Amygdala (tissue), 56 donors: Measurements from ENCODE around the gene DDX10.
"Not testable (repeated sequence)": the region's sequence is repeated elsewhere in the genome, so short reads cannot be mapped to it uniquely, and the experiment has no call there.

Experiments
- DNase-seq, 56 donors: peaks; one replicate each; lab custom pipeline; 2025; lab: John Stamatoyannopoulos, UW

Gene DDX10

DNA sequence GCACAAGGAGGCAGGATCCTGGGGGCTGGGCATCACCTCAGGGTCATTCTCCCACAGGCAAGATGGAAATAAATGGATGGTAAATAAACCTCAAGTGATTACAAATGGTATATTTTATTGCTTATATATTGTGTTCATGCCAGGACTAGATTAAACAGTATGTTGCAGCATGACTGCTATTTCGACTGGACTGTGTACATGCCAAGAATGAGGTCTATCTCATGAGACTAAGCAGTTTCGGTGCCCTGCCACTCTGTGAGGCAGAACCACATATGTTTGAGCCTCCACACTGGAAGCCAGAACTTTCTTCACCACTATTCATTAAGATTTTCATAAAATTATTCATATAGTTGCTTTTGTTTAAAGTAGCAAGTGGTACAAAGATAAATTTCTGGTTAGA is 140.2 kb downstream of the DDX10 start:
- no peak for DNase-seq

GRCh38 chr11:108807262-108807661 is 142.4 kb downstream of the DDX10 start:
- DNase-seq: no peak

DNA sequence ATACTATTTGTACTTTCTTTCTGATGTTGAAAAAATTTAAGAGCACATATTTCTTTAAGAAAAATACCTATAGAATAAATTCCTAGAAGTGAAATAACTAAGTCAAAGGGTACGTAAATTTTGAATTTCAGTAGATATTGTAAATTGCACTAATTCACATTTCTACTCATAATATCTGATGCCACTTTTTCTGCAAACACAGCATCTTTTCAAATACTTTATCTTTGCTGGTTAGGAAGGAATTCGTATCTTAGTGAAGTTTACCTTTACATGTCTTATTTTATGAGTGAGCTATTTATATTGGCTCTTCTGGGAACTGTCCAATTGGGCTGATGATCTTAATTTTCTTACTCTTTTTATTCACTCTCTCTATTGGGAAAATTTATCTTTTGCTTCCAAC is 148.2 kb downstream of the DDX10 start:
- DNase-seq: no peak

DNA sequence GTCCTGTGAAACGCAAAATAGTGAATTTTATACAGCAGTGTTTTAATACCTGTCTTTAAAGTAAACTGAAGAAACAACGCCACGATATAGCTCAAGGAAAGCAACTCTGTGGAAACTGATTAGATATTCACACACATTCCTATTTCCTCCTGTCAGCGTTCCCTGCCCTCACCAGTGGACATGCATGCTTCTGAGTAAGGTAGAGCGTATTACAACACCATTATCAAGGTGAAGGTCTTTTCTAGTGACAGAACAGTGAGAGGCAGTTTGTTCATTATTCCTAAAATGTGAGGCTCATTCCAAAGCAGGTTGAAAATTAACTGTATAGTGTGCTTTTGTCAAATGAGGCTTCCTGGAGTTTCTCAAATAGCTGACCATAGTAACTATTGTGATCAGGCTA is 153.1 kb downstream of the DDX10 start:
- DNase-seq: no peak

GRCh38 chr11:108818971-108819370 is 154.1 kb downstream of the DDX10 start:
- DNase-seq: no peak

DNA sequence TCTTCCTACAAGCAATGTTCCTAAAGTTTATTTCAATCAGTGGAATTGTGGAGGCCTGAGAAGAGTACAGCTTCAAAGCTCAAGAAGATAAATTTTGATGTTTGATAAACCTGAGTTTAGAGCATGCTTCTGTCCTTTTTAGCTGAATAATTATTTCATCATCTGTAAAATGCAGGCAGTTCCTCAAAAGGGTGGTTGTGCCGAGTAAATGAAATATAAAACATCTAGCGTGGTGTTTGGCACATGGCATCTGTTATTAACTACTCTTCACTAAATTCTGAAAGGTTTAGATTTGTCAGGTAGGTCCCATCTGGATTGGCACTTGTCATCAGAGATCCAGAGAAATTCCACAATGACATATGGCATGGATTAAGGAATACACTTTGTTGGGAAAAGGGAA is 155.1 kb downstream of the DDX10 start:
- no peak for DNase-seq

GRCh38 chr11:108823960-108824359 is 159.1 kb downstream of the DDX10 start:
- DNase-seq: not testable (repeated sequence)

DNA sequence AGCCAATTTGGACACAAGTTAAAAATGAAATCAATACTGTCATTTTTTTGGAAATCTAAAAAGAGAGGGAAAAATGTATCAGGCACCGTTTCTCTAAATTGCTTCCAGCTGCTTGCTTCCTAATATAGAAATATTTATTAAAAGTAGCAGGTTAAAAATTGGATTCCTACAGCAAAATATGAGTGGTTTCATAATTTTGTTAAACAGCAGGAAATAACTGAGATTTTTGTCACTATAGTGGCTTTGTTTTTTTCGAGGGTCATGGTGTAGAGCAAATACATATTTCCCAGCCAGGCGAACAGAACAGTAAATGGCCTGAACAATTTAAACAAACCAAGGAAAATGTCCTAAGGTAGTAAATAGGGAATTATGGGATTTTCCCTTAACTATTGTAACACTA is 159.7 kb downstream of the DDX10 start:
- DNase-seq: no peak

GRCh38 chr11:108825381-108825780 is 160.5 kb downstream of the DDX10 start:
- DNase-seq: no peak

DNA sequence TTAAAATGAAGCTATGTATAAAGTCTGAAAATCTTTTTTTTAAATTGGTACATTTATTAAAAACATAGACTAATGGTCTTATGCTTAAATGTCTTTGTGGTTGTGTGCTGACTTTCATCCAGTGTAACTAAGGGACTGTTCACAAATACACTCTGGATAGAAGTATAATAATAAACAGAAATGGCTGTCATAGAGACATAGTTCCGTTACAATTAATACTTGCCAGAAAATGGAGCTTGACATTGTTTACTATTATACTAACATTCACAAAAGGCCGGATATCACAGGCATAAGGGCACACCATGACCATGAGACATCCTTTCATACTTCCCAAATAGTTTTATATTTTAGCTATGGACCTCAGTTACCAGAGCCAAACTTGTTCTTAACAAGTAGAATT is 161.3 kb downstream of the DDX10 start:
- no peak for DNase-seq

DNA sequence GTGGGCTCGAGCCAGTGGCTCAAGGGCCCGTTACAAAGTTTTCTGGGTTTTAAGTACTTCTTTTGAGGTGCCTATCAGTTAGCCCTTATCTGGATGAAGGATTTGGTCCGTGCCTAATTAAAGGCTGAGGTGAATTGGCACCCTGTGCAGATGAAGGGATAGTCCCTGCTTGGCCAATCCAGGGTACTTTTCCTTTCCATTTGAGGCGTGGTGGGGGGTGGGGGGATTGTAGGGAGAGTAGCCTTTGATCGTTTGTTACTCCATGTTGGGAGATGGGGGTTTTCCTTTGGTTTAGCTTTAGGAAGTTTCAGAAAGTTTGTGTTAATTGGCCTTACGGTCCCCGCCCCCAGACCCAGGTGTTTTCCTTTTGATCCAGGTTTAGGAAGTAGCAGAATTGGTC is 170.8 kb downstream of the DDX10 start:
- DNase-seq: no peak

DNA sequence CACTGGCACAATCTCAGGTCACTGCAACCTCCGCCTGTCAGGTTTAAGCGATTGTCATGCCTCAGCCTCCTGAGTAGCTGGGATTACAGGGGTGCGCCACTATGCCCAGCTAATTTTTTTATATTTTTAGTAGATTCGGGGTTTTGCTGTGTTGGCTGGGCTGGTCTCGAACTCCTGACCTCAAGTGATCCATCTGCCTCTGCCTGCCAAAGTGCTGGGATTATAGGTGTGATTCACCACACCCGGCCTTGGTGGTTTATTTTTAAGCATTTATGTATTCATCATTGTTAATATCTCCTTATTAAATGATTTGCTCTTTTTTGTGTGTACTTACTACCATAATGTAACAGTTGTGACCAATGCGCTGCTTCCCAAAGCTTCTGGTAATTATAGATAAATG is 171.7 kb downstream of the DDX10 start:
- no peak for DNase-seq

GRCh38 chr11:108838102-108838791 is 173.4 kb downstream of the DDX10 start:
- DNase-seq: no peak

- DNase-seq: no peak
Observed at GRCh38 chr11:108838792-108839105, 173.9 kb downstream of the DDX10 start.

GRCh38 chr11:108846009-108846408 is 181.1 kb downstream of the DDX10 start:
- no peak for DNase-seq

GRCh38 chr11:108847298-108847990 is 182.6 kb downstream of the DDX10 start:
- no peak for DNase-seq

- DNase-seq: no peak
Observed at GRCh38 chr11:108851781-108852180, 186.9 kb downstream of the DDX10 start.

DNA sequence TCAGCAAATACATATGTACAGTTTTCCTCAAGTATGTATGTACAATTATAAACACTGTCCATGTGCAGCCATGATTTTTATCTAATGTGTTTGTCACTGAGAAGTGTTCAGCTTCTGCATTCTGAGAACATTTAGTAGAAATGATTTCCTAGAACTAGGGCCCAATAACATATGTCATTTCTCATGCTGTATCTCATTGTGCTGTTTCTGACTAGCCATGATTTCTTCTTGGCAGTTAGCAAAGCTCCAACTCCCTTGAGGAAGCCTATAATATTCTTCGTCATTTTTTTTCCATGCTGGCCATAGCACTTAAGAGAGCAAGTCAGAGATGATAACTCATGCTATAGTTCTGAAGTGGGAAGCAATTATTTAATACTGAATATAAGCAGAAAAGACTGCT is 187.8 kb downstream of the DDX10 start:
- no peak for DNase-seq

GRCh38 chr11:108853151-108853550 is 188.3 kb downstream of the DDX10 start:
- DNase-seq: no peak

DNA sequence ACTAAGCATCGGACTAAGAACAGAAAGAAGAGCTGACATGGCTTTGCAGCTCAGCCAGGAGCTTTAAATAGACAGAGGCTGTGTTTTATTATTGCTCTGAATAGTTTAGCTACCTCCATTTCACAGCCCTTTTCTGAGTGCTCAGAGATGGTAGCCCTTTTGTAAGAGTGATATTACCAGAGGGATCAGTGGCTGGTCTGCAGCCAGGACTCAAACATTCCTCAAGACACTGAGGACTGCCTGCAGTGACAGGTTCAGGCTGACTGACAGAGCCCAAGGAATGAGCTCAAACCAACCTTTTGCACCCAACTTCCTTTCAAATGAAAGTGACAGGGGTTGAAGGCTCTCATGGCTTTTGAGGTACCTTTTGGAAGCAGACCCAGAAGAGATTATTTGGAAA is 189.0 kb downstream of the DDX10 start:
- no peak for DNase-seq

DNA sequence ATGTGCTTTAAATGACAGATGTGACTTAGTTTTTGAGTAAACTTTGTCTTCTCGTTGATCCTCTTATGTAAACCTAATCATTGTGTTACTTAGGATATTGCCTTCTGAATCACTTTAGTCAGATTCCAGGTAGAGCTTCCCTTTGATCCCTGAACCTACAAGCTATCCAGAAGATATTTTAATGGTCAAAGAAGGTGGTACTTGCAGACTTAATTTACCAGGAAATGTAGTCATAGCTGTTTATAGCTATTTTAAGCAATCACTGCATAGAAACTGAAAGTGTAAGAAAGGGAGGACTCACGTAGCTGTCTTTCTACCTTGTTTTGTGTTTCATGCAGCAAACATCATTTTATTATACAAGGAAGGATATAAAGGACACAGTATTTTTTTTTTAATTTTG is 189.5 kb downstream of the DDX10 start:
- no peak for DNase-seq

DNA sequence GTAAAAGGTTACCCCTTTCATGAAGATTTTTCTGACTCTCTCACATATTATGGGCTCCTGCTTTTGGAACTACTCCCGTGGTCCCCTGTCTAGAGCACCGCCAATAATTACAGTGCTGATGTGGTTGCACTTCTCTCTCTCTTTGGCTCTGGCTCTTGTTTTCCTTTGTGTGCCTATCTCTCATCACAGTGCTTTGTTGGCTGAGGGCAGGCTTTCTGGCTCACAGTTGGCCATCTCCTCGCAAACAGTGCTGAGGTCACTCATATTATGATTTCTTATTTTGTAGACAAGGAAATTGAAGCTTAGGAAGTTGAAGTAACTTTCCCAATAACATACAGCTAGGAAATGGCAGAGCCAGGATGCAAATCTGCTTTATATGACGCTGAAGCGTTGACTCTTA is 192.5 kb downstream of the DDX10 start:
- DNase-seq: no peak

GRCh38 chr11:108858622-108859021 is 193.8 kb downstream of the DDX10 start:
- no peak for DNase-seq
